GM12878 (cell line): ENCODE data around the gene EDC4.

Experiments
- EP300 ChIP-seq, 2 experiments: fragments of 150-350 bp in 1 of 2; IDR thresholded peaks; 2 replicates each; pipeline ENCODE4 v1.6.1; 2011 to 2012; ENCODE audit warnings: low read depth in 2 of 2, low read length in 2 of 2, borderline replicate concordance in 1 of 2, improper control_type of control experiment in 1 of 2, inconsistent platforms in 1 of 2; ENCODE audit not compliant: control insufficient read depth in 1 of 2
- EZH2 ChIP-seq: IDR thresholded peaks from 2 replicates; pipeline ENCODE4 v1.6.1; 2012; ENCODE audit warnings: low read depth, mild to moderate bottlenecking, control low read depth, inconsistent platforms, low read length, borderline replicate concordance; ENCODE audit not compliant: control insufficient read depth
- HDAC2 ChIP-seq: fragments of 200-600 bp; sonication (generic); IDR thresholded peaks from 2 replicates; pipeline ENCODE4 v1.6.1; 2017
- JUND ChIP-seq: IDR thresholded peaks from 2 replicates; pipeline ENCODE4 v1.6.1; 2012; ENCODE audit warnings: low read depth, mild to moderate bottlenecking, low read length, improper control_type of control experiment, moderate library complexity
- POLR2A ChIP-seq: IDR thresholded peaks from 2 replicates; pipeline ENCODE4 v1.6.1; 2011; ENCODE audit warnings: low read depth, mild to moderate bottlenecking, low read length
- RAD21 ChIP-seq: IDR thresholded peaks from 2 replicates; pipeline ENCODE4 v1.6.1; 2011; ENCODE audit warnings: mild to moderate bottlenecking, low read depth, low read length, moderate library complexity; ENCODE audit not compliant: insufficient read depth
- TAF1 ChIP-seq: IDR thresholded peaks from 2 replicates; pipeline ENCODE4 v1.6.1; 2011; ENCODE audit warnings: mild to moderate bottlenecking, low read depth, low read length, borderline replicate concordance
- TCF12 ChIP-seq: IDR thresholded peaks from 2 replicates; pipeline ENCODE4 v1.6.1; 2011; ENCODE audit warnings: low read depth, mild to moderate bottlenecking, low read length
- TCF3 ChIP-seq: IDR thresholded peaks from 2 replicates; pipeline ENCODE4 v1.6.1; 2012; ENCODE audit warnings: low read depth, mild to moderate bottlenecking, low read length, borderline replicate concordance; ENCODE audit not compliant: insufficient read depth
- ZNF274 ChIP-seq: IDR thresholded peaks from one replicate; pipeline ENCODE4 v1.8.0; 2011; ENCODE audit not compliant: insufficient read length, insufficient read depth
- TF ChIP-seq, protein P1 (sequence below): IDR thresholded peaks from 2 replicates; pipeline ENCODE4 v1.6.1; 2011; ENCODE audit warnings: borderline replicate concordance, low read depth, mild to moderate bottlenecking, moderate library complexity, mixed read lengths, low read length; ENCODE audit not compliant: insufficient read depth; ENCODE audit errors: extremely low read length
- TF ChIP-seq, protein P2 (sequence below): IDR thresholded peaks from 2 replicates; pipeline ENCODE4 v1.6.1; 2011; ENCODE audit warnings: mild to moderate bottlenecking, low read depth, low read length, moderate library complexity; ENCODE audit not compliant: insufficient replicate concordance
- TF ChIP-seq, protein P3 (sequence below), 3 experiments: IDR thresholded peaks in 2 of 3; conservative IDR thresholded peaks in 1 of 3; 2 replicates each; pipeline ENCODE4 v1.5.1; 2011; ENCODE audit warnings: low read depth in 3 of 3, low read length in 3 of 3, mild to moderate bottlenecking in 3 of 3, control low read depth in 2 of 3, moderate library complexity in 2 of 3, inconsistent platforms in 1 of 3, mixed read lengths in 1 of 3; ENCODE audit not compliant: control insufficient read depth in 2 of 3, insufficient read depth in 1 of 3; ENCODE audit errors: extremely low read depth in 1 of 3

DNA sequence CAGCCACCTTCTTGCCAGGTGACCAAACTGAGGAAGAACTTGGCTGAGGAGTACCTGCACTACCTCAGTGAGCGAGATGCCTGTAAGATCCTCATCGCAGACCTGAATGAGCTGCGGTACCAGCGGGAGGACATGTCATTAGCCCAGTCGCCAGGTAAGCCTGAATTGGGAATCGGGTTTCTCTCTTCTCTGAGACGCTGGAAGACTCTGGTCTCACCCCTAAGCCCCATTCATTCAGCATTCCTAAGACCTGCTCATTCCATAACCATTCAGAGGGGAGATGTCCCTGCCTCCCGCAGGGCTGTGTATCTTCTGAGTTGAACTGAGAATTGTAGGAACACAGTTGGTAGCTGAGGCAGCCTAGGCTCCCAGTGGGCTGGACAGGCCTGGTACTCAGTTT is 47.7 kb upstream of the EDC4 start:
- no peak for TF ChIP-seq TCF3
- TF ChIP-seq HDAC2, result no peak
- TF ChIP-seq, protein P1, sequence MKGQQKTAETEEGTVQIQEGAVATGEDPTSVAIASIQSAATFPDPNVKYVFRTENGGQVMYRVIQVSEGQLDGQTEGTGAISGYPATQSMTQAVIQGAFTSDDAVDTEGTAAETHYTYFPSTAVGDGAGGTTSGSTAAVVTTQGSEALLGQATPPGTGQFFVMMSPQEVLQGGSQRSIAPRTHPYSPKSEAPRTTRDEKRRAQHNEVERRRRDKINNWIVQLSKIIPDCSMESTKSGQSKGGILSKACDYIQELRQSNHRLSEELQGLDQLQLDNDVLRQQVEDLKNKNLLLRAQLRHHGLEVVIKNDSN, result no peak
- TF ChIP-seq JUND, result no peak
- TF ChIP-seq TCF12, result no peak
- TF ChIP-seq EP300 (IDR thresholded peaks at IDR 0.05; ENCODE audit: borderline replicate concordance in 1 of 2, control insufficient read depth in 1 of 2, low read depth in 2 of 2, low read length in 2 of 2), result no peak
- no peak for TF ChIP-seq EZH2
- TF ChIP-seq TAF1, result no peak
- TF ChIP-seq POLR2A, result no peak
- TF ChIP-seq, protein P2, sequence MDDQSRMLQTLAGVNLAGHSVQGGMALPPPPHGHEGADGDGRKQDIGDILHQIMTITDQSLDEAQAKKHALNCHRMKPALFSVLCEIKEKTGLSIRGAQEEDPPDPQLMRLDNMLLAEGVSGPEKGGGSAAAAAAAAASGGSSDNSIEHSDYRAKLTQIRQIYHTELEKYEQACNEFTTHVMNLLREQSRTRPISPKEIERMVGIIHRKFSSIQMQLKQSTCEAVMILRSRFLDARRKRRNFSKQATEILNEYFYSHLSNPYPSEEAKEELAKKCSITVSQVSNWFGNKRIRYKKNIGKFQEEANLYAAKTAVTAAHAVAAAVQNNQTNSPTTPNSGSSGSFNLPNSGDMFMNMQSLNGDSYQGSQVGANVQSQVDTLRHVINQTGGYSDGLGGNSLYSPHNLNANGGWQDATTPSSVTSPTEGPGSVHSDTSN, result no peak
- no peak for TF ChIP-seq RAD21
- TF ChIP-seq ZNF274, result no peak
- TF ChIP-seq, protein P3, sequence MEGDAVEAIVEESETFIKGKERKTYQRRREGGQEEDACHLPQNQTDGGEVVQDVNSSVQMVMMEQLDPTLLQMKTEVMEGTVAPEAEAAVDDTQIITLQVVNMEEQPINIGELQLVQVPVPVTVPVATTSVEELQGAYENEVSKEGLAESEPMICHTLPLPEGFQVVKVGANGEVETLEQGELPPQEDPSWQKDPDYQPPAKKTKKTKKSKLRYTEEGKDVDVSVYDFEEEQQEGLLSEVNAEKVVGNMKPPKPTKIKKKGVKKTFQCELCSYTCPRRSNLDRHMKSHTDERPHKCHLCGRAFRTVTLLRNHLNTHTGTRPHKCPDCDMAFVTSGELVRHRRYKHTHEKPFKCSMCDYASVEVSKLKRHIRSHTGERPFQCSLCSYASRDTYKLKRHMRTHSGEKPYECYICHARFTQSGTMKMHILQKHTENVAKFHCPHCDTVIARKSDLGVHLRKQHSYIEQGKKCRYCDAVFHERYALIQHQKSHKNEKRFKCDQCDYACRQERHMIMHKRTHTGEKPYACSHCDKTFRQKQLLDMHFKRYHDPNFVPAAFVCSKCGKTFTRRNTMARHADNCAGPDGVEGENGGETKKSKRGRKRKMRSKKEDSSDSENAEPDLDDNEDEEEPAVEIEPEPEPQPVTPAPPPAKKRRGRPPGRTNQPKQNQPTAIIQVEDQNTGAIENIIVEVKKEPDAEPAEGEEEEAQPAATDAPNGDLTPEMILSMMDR (IDR thresholded peaks at IDR 0.05 in 2 of 3, conservative IDR thresholded peaks at IDR 0.05 in 1 of 3; ENCODE audit: control insufficient read depth in 2 of 3, extremely low read depth in 1 of 3, insufficient read depth in 1 of 3, low read depth in 3 of 3, low read length in 3 of 3), result no peak
